ENCODE measurements around the gene SPTSSA. TPM values are rescaled to one million over a fixed set of nuclear protein-coding genes. Genes with fewer than 3 reads are reported as not detected.
A peak's percentile ranks its signal among the peaks of the same experiment; 100 is the strongest.

Gene SPTSSA
- total RNA-seq, 1 donor from 2014 or later = 14.9 TPM

DNA sequence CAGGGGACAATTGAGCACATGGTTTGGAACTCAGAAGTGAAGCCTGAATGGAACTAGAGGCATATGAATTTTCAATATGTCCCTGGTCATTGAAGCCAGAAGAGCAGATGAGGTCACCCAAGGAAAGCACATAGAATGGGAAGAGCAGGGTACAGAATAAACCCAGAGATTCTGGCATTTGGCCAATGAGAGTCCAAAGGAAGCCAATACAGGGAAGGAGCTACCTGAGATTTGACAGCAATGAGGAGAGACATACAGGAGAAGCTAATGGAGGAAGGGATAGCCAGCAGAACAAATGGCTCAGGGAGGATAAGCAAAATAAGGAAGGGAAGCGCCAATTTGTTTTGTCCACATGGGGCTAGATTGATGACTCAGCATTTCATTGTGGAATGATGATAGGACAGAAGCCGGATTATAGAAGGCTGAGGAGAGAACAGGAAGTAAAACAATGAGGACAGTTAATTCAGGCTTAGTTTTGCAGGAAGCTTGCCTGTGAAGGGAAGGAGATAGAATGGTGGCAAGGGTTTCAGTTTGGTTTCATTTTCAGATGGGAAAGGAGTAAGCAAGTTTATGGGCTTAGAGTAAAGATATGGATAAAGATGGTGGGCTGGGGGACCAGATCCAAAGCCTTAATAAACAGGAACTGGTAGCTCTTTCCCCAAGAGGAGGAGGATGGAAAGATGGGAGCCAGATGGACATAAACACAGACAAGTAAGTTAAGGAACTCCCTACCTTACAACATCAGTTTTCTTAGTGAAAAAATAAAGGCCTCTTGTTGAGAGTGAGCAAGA is 3.2 kb upstream of the SPTSSA start:
- Mint-ChIP-seq H3K4me3 (no peak overlapping the region), H3K27me3 (no peaks in the 10 kb centered on the region), H3K27ac (no peak overlapping the region), H3K9me3 (no peaks in the 10 kb centered on the region), H3K4me1 (ENCODE audit: unreplicated experiment) (peaks cover 18% of the 10 kb centered on the region), H3K36me3 (no peaks in the 10 kb centered on the region)
- DNase-seq (ENCODE audit: extremely low spot score, unreplicated experiment) = no peak
- TF ChIP-seq, protein P1, sequence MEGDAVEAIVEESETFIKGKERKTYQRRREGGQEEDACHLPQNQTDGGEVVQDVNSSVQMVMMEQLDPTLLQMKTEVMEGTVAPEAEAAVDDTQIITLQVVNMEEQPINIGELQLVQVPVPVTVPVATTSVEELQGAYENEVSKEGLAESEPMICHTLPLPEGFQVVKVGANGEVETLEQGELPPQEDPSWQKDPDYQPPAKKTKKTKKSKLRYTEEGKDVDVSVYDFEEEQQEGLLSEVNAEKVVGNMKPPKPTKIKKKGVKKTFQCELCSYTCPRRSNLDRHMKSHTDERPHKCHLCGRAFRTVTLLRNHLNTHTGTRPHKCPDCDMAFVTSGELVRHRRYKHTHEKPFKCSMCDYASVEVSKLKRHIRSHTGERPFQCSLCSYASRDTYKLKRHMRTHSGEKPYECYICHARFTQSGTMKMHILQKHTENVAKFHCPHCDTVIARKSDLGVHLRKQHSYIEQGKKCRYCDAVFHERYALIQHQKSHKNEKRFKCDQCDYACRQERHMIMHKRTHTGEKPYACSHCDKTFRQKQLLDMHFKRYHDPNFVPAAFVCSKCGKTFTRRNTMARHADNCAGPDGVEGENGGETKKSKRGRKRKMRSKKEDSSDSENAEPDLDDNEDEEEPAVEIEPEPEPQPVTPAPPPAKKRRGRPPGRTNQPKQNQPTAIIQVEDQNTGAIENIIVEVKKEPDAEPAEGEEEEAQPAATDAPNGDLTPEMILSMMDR (conservative IDR thresholded peaks at IDR 0.05) = no peak

DNA sequence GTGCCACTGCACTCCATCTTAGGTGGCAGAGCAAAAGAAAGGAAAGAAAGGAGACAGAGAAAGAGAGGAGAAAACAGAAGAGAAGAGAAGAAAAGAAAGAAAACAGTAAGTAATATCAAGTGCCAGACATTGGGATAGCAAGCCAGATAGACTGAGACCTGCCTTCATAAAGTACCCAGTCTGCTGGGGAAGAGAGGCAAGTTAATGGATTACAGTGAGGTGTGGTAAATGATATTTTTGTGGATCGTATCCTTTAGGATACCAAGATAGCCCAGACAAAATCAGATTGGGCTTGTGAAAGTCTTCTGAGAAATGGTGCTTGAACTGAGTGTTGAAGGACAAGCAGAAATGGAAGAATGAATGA is 1.5 kb upstream of the SPTSSA start:
- no peak overlapping the region for H3K27ac Mint-ChIP-seq
- TF ChIP-seq, protein P1 (conservative IDR thresholded peaks at IDR 0.05) = no peak
- no peak overlapping the region for H3K4me3 Mint-ChIP-seq
- no peaks in the 10 kb centered on the region for H3K36me3 Mint-ChIP-seq
- H3K27me3 Mint-ChIP-seq = no peaks in the 10 kb centered on the region
- H3K4me1 Mint-ChIP-seq (ENCODE audit: unreplicated experiment) = peaks cover 24% of the 10 kb centered on the region
- no peaks in the 10 kb centered on the region for H3K9me3 Mint-ChIP-seq
- DNase-seq (ENCODE audit: extremely low spot score, unreplicated experiment) = no peak

DNA sequence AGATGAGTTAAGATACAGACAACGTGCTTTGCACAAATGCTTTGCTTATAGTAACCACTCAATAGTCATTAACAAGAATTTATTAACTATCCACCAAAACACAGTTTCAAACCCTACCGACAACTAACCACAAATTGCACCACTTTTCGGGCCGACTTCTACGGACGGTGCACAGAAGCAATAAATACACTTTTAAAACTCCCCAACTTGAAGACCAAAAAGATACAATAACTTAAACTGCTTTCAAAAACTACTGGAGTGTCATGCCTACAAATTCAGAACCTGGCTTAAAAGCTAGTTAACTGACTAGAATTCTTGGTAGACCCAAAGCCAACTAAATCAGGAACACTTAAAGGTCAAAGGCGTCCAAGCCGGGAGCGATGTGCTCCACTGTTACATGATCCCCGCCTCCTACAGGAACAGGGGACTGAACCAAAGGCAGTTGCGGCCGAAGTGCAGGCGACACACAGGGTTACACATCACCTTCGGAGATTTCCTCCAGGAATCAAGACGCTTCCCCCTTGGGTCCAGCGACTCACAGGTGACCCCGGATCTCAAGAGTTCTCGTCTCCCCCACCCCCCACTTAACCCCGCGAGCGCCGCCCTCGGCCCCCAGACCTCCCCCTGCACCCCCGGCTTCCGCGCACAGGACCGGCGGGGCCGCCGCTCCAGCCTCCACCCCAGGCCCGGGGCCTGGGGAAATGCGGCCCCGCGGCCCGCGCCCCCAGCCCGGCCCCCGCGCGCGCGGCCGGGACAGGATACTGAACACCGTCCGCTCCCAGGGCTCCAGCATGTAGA is 507 bp downstream of the SPTSSA start:
- Mint-ChIP-seq H3K36me3 (no peaks in the 10 kb centered on the region), H3K27me3 (no peaks in the 10 kb centered on the region), H3K9me3 (no peaks in the 10 kb centered on the region), H3K4me1 (ENCODE audit: unreplicated experiment) (peaks cover 24% of the 10 kb centered on the region), H3K27ac (peak overlapping the region; percentile 89), H3K4me3 (peak overlapping the region; percentile 92)
- DNase-seq (ENCODE audit: extremely low spot score, unreplicated experiment) = no peak
- TF ChIP-seq, protein P1 (conservative IDR thresholded peaks at IDR 0.05) = peak; percentile 29

DNA sequence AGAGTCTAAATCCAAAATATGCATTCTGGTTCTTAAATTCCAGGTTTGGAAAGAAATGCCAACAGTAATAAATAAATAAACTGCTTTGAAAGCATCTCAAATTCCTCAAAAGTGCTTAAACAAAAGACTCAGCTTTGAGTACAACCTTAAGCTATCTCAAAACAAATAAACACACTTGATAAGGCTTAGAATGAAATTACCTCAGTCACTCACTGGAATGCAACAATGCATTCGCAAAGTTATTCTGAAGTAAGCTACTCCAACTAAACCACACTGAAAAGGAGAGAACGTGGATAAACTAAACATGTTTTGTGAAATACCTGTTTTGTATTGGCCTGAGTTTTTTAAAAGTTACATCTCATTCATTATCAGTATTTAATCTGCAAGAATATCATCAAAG is 1.2 kb downstream of the SPTSSA start:
- no peaks in the 10 kb centered on the region for H3K27me3 Mint-ChIP-seq
- TF ChIP-seq, protein P1 (conservative IDR thresholded peaks at IDR 0.05) = no peak
- no peaks in the 10 kb centered on the region for H3K36me3 Mint-ChIP-seq
- H3K9me3 Mint-ChIP-seq = no peaks in the 10 kb centered on the region
- DNase-seq (ENCODE audit: extremely low spot score, unreplicated experiment) = no peak
- H3K27ac Mint-ChIP-seq = peak overlapping the region; percentile 89
- peaks cover 24% of the 10 kb centered on the region for H3K4me1 Mint-ChIP-seq (ENCODE audit: unreplicated experiment)
- peak overlapping the region; percentile 92 for H3K4me3 Mint-ChIP-seq

DNA sequence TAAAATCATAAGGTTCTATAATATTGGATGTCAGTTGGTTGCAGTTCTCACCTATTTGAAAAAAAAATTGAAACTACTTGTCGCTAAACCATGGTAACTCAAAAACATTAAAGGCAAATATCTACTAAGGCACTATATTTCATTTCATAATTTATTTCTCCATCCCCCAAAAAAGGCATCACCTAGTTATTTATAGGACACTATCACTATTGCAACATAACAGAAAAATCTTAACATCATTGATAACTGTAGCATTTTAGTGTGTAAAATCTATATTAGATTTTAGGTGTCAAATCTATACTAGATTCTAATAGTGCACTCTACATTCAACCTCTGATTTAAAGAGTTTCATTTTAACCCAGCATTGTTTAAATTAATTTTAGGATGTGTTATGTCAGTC is 1.7 kb downstream of the SPTSSA start:
- Mint-ChIP-seq H3K9me3 (no peaks in the 10 kb centered on the region), H3K4me1 (ENCODE audit: unreplicated experiment) (peaks cover 24% of the 10 kb centered on the region), H3K27ac (peak overlapping the region; percentile 89), H3K4me3 (peak overlapping the region; percentile 92), H3K27me3 (no peaks in the 10 kb centered on the region), H3K36me3 (no peaks in the 10 kb centered on the region)
- TF ChIP-seq, protein P1 (conservative IDR thresholded peaks at IDR 0.05) = no peak
- no peak for DNase-seq (ENCODE audit: extremely low spot score, unreplicated experiment)

Data from type B pancreatic cell (in vitro differentiated cells).